HepG2 (cell line): ENCODE results near the gene THAP3. TPM values are rescaled to one million over a fixed set of nuclear protein-coding genes. Genes with fewer than 3 reads are reported as not detected.
A peak's percentile ranks its signal among the peaks of the same experiment; 100 is the strongest.

Experiments used
- BCL6 ChIP-seq: IDR thresholded peaks from 2 replicates; pipeline ENCODE4 v1.6.1; 2016; ENCODE audit warnings: missing genetic modification reagents, missing compliant biosample characterization
- HNF4G ChIP-seq, 2 experiments: sonication (generic) in 1 of 2; formaldehyde crosslinking in 1 of 2; IDR thresholded peaks; 2 replicates each; pipeline versions ENCODE4 v1.4.0 to v1.6.1; 2011 to 2020; ENCODE audit warnings: borderline replicate concordance in 2 of 2, low read depth in 2 of 2, mild to moderate bottlenecking in 2 of 2, low read length in 1 of 2, missing genetic modification reagents in 1 of 2, moderate library complexity in 1 of 2
- MAZ ChIP-seq, 2 experiments: sonication (generic) in 1 of 2; formaldehyde crosslinking in 1 of 2; IDR thresholded peaks; 2 replicates each; pipeline versions ENCODE4 v1.5.0 to v1.6.1; 2012 to 2020; ENCODE audit warnings: low read depth in 2 of 2, mild to moderate bottlenecking in 2 of 2, borderline replicate concordance in 1 of 2, improper control_type of control experiment in 1 of 2, low read length in 1 of 2, missing genetic modification reagents in 1 of 2, moderate library complexity in 1 of 2
- NR2F2 ChIP-seq: IDR thresholded peaks from 2 replicates; pipeline ENCODE4 v1.6.1; 2012; ENCODE audit warnings: low read depth, inconsistent platforms, borderline replicate concordance
- SMAD3 ChIP-seq: sonication (generic); formaldehyde crosslinking; IDR thresholded peaks from 2 replicates; pipeline ENCODE4 v1.4.0; 2020; ENCODE audit warnings: missing genetic modification reagents
- SP5 ChIP-seq: IDR thresholded peaks from 2 replicates; pipeline ENCODE4 v1.6.1; 2016; ENCODE audit warnings: low read depth, borderline replicate concordance
- U2AF1 ChIP-seq: fragments of 200-400 bp; formaldehyde crosslinking; optimal IDR thresholded peaks from 2 replicates; pipeline ENCODE3; 2017; ENCODE audit warnings: mild to moderate bottlenecking, low read depth, low read length
- ZEB1 ChIP-seq: IDR thresholded peaks from 2 replicates; pipeline ENCODE4 v1.6.1; 2012; ENCODE audit warnings: mild to moderate bottlenecking, low read depth, inconsistent platforms; ENCODE audit not compliant: insufficient replicate concordance
- ZFY ChIP-seq: sonication (generic); formaldehyde crosslinking; IDR thresholded peaks from 2 replicates; pipeline ENCODE4 v1.4.0; 2020; ENCODE audit warnings: missing genetic modification reagents
- ZMYM4 ChIP-seq: sonication (generic); formaldehyde crosslinking; IDR thresholded peaks from 2 replicates; pipeline ENCODE4 v1.8.1; 2023; ENCODE audit warnings: mild to moderate bottlenecking, missing genetic modification reagents
- ZNF224 ChIP-seq: sonication (generic); formaldehyde crosslinking; IDR thresholded peaks from 2 replicates; pipeline ENCODE4 v1.5.0; 2020; ENCODE audit warnings: mild to moderate bottlenecking, missing genetic modification reagents
- ZNF30 ChIP-seq: sonication (generic); formaldehyde crosslinking; IDR thresholded peaks from 2 replicates; pipeline ENCODE4 v1.5.0; 2020; ENCODE audit warnings: mild to moderate bottlenecking, missing genetic modification reagents
- ZNF891 ChIP-seq: sonication (generic); formaldehyde crosslinking; IDR thresholded peaks from 2 replicates; pipeline ENCODE4 v1.5.0; 2020; ENCODE audit warnings: mild to moderate bottlenecking, missing genetic modification reagents
- polyA plus RNA-seq, 8 experiments: library from polyadenylated mRNA; depleted of rRNA in 3 of 8; stranded (reverse) in 7 of 8; unstranded in 1 of 8; fragments of >200 nt; fragmentation: Illumina TruSeq in 4 of 8; extraction: Trizol in 4 of 8; gene quantifications; 2 replicates each; pipeline versions ENCODE4 v1.2.1 to v1.2.3, GENCODE V29; 2011 to 2016; ENCODE audit warnings: low read depth in 4 of 8, missing spikeins in 1 of 8, mixed read lengths in 1 of 8; ENCODE audit not compliant: insufficient read depth in 1 of 8
- total RNA-seq, 5 experiments: library from RNA; depleted of rRNA; stranded (reverse); fragments of >200 nt; fragmentation: Illumina TruSeq; extraction: Trizol; gene quantifications; 2 replicates each; pipeline ENCODE4 v1.2.3, GENCODE V29; 2016; ENCODE audit warnings: low read depth in 1 of 5
- TF ChIP-seq, protein P1 (sequence below): sonication (generic); formaldehyde crosslinking; IDR thresholded peaks from 2 replicates; pipeline ENCODE4 v1.4.0; 2020; ENCODE audit warnings: missing genetic modification reagents
- TF ChIP-seq, protein P2 (sequence below): sonication (generic); formaldehyde crosslinking; IDR thresholded peaks from 2 replicates; pipeline ENCODE4 v1.8.1; 2023; ENCODE audit warnings: mild to moderate bottlenecking, missing genetic modification reagents, borderline replicate concordance
- TF ChIP-seq, protein P3 (sequence below): sonication (generic); formaldehyde crosslinking; IDR thresholded peaks from 2 replicates; pipeline ENCODE4 v1.5.0; 2020; ENCODE audit warnings: missing genetic modification reagents
- TF ChIP-seq, protein P4 (sequence below): sonication (generic); formaldehyde crosslinking; IDR thresholded peaks from 2 replicates; pipeline ENCODE4 v1.4.0; 2020; ENCODE audit warnings: missing genetic modification reagents, borderline replicate concordance
- TF ChIP-seq, protein P5 (sequence below): IDR thresholded peaks from 2 replicates; pipeline ENCODE4 v1.6.1; 2012; ENCODE audit warnings: low read depth, low read length, improper control_type of control experiment
- TF ChIP-seq, protein P6 (sequence below): sonication (generic); formaldehyde crosslinking; IDR thresholded peaks from 2 replicates; pipeline ENCODE4 v1.8.0; 2022; ENCODE audit warnings: missing genetic modification reagents, mild to moderate bottlenecking, inconsistent platforms, borderline replicate concordance

The THAP3 gene
- total and polyA plus RNA-seq, 2 of the 13 experiments (the other 11 are each of a cell fraction or from before 2014, with no cell fraction given), result 10.3 to 14.9 TPM

DNA sequence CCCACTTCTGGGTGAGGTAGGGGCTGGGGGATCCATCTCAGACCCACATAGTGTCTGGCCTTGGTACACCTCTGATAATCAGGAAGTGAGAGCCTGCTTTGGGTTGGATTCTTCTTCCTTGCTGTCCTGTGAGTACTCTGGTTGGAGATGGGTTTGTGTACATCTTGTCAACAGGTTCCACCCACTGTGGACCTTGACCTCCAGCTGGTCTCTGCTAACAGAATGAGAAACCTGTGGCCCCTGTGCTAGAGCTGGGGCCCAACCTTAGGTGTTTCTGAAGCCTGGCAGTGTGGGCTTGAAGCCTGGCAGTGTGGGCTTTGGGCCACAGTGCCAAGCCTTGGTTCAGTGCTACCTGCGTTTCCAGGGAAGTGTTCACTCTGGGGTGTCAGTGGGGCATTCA, 42.3 kb upstream of the THAP3 start (continued):
- TF ChIP-seq, protein P1, sequence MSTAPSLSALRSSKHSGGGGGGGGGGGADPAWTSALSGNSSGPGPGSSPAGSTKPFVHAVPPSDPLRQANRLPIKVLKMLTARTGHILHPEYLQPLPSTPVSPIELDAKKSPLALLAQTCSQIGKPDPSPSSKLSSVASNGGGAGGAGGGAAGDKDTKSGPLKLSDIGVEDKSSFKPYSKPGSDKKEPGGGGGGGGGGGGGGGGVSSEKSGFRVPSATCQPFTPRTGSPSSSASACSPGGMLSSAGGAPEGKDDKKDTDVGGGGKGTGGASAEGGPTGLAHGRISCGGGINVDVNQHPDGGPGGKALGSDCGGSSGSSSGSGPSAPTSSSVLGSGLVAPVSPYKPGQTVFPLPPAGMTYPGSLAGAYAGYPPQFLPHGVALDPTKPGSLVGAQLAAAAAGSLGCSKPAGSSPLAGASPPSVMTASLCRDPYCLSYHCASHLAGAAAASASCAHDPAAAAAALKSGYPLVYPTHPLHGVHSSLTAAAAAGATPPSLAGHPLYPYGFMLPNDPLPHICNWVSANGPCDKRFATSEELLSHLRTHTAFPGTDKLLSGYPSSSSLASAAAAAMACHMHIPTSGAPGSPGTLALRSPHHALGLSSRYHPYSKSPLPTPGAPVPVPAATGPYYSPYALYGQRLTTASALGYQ (CRISPR knock-in tag), result no peak
- TF ChIP-seq SP5 (peak; percentile 99), ZMYM4 (CRISPR knock-in tag) (peak; percentile 65), MAZ (IDR thresholded peaks at IDR 0.05; ENCODE audit: borderline replicate concordance, low read depth, low read length) (no peak), MAZ (CRISPR knock-in tag; IDR thresholded peaks at IDR 0.05; ENCODE audit: low read depth) (peak; percentile 52; the same call in 1 of the 2 replicates), ZNF891 (no peak), BCL6 (CRISPR knock-in tag) (peak; percentile 67), ZNF30 (CRISPR knock-in tag) (no peak), SMAD3 (CRISPR knock-in tag) (peak; percentile 83; the same call in 1 of the 2 replicates), ZFY (CRISPR knock-in tag) (no peak; the same call in 1 of the 2 replicates), ZEB1 (peak; percentile 59), NR2F2 (peak; percentile 52; the same call in 1 of the 2 replicates), ZNF224 (CRISPR knock-in tag) (no peak), HNF4G (IDR thresholded peaks at IDR 0.05; ENCODE audit: borderline replicate concordance, low read depth, low read length) (peak; percentile 99), HNF4G (CRISPR knock-in tag; IDR thresholded peaks at IDR 0.05; ENCODE audit: borderline replicate concordance, low read depth) (peak; percentile 87; the same call in 1 of the 2 replicates), U2AF1 (no peak)
- TF ChIP-seq, protein P2, sequence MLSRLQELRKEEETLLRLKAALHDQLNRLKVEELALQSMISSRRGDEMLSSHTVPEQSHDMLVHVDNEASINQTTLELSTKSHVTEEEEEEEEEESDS (CRISPR knock-in tag), result no peak
- TF ChIP-seq, protein P3, sequence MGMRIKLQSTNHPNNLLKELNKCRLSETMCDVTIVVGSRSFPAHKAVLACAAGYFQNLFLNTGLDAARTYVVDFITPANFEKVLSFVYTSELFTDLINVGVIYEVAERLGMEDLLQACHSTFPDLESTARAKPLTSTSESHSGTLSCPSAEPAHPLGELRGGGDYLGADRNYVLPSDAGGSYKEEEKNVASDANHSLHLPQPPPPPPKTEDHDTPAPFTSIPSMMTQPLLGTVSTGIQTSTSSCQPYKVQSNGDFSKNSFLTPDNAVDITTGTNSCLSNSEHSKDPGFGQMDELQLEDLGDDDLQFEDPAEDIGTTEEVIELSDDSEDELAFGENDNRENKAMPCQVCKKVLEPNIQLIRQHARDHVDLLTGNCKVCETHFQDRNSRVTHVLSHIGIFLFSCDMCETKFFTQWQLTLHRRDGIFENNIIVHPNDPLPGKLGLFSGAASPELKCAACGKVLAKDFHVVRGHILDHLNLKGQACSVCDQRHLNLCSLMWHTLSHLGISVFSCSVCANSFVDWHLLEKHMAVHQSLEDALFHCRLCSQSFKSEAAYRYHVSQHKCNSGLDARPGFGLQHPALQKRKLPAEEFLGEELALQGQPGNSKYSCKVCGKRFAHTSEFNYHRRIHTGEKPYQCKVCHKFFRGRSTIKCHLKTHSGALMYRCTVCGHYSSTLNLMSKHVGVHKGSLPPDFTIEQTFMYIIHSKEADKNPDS (CRISPR knock-in tag), result peak; percentile 72; the same call in 1 of the 2 replicates
- TF ChIP-seq, protein P4, sequence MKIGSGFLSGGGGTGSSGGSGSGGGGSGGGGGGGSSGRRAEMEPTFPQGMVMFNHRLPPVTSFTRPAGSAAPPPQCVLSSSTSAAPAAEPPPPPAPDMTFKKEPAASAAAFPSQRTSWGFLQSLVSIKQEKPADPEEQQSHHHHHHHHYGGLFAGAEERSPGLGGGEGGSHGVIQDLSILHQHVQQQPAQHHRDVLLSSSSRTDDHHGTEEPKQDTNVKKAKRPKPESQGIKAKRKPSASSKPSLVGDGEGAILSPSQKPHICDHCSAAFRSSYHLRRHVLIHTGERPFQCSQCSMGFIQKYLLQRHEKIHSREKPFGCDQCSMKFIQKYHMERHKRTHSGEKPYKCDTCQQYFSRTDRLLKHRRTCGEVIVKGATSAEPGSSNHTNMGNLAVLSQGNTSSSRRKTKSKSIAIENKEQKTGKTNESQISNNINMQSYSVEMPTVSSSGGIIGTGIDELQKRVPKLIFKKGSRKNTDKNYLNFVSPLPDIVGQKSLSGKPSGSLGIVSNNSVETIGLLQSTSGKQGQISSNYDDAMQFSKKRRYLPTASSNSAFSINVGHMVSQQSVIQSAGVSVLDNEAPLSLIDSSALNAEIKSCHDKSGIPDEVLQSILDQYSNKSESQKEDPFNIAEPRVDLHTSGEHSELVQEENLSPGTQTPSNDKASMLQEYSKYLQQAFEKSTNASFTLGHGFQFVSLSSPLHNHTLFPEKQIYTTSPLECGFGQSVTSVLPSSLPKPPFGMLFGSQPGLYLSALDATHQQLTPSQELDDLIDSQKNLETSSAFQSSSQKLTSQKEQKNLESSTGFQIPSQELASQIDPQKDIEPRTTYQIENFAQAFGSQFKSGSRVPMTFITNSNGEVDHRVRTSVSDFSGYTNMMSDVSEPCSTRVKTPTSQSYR (CRISPR knock-in tag), result peak; percentile 58; the same call in 1 of the 2 replicates
- TF ChIP-seq, protein P5, sequence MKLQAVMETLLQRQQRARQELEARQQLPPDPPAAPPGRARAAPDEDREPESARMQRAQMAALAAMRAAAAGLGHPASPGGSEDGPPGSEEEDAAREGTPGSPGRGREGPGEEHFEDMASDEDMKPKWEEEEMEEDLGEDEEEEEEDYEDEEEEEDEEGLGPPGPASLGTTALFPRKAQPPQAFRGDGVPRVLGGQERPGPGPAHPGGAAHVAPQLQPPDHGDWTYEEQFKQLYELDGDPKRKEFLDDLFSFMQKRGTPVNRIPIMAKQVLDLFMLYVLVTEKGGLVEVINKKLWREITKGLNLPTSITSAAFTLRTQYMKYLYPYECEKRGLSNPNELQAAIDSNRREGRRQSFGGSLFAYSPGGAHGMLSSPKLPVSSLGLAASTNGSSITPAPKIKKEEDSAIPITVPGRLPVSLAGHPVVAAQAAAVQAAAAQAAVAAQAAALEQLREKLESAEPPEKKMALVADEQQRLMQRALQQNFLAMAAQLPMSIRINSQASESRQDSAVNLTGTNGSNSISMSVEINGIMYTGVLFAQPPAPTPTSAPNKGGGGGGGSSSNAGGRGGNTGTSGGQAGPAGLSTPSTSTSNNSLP, result no peak
- TF ChIP-seq, protein P6, sequence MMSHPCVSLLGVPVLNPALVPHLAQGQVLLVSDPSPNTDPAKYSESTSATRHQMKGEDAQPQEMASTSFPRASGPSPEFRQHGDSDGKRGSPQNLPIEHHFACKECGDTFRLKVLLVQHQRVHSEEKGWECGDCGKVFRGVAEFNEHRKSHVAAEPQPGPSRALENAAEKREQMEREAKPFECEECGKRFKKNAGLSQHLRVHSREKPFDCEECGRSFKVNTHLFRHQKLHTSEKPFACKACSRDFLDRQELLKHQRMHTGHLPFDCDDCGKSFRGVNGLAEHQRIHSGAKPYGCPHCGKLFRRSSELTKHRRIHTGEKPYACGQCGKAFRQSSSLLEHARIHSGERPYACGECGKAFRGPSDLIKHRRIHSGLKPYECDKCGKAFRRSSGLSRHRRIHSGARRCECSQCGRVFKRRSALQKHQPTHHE (CRISPR knock-in tag), result no peak
